CD14-positive monocyte (primary cell): ENCODE data around the gene IFNGR2. TPM values are rescaled to one million over a fixed set of nuclear protein-coding genes. Genes with fewer than 3 reads are reported as not detected.

Experiments
- DNase-seq, 3 donors: peaks; one replicate each; pipeline ENCODE4 v3.0.0-alpha.2; 2011 to 2022
- H2AFZ ChIP-seq: 2 replicates; pipeline ENCODE4 v1.6.0; 2012; ENCODE audit warnings: mild to moderate bottlenecking, low read depth, low read length, inconsistent platforms; ENCODE audit not compliant: insufficient read depth, poor library complexity, severe bottlenecking
- H3K27ac ChIP-seq, 2 donors: 1 replicate in 1 of 2; 2 replicates in 1 of 2; pipeline ENCODE4 v1.5.1; 2012 to 2013; ENCODE audit warnings: low read length in 2 of 2, control low read depth in 1 of 2, inconsistent platforms in 1 of 2, low read depth in 1 of 2, mild to moderate bottlenecking in 1 of 2
- H3K27me3 ChIP-seq, 2 donors: one replicate each; pipeline versions ENCODE4 v1.6.0 to v1.6.1; 2011 to 2013; ENCODE audit warnings: low read length in 2 of 2; ENCODE audit not compliant: control insufficient read depth in 2 of 2, insufficient read depth in 2 of 2
- H3K36me3 ChIP-seq, 2 donors: replicated peaks in 1 of 2; 1 replicate in 1 of 2; 2 replicates in 1 of 2; pipeline versions ENCODE4 v1.5.1 to v1.6.1; 2012 to 2013; ENCODE audit warnings: low read length in 2 of 2, control low read depth in 1 of 2, inconsistent platforms in 1 of 2, mild to moderate bottlenecking in 1 of 2; ENCODE audit not compliant: insufficient read depth in 2 of 2, control insufficient read depth in 1 of 2
- H3K4me1 ChIP-seq, 2 donors: 1 replicate in 1 of 2; 2 replicates in 1 of 2; pipeline versions ENCODE4 v1.5.1 to v1.6.1; 2012 to 2013; ENCODE audit warnings: low read length in 2 of 2, control low read depth in 1 of 2, inconsistent platforms in 1 of 2, mild to moderate bottlenecking in 1 of 2, moderate library complexity in 1 of 2; ENCODE audit not compliant: insufficient read depth in 2 of 2, control insufficient read depth in 1 of 2
- H3K4me2 ChIP-seq: replicated peaks from 2 replicates; pipeline ENCODE3; 2012; ENCODE audit warnings: low read length, moderate library complexity, mild to moderate bottlenecking; ENCODE audit not compliant: poor library complexity, severe bottlenecking; ENCODE audit errors: extremely low read depth
- H3K4me3 ChIP-seq, 3 experiments: fragments of 200-600 bp in 1 of 3; sonication (generic) in 1 of 3; replicated peaks in 1 of 3; 1 replicate in 2 of 3; 2 replicates in 1 of 3; pipeline ENCODE4 v1.5.1; 2011 to 2013; ENCODE audit warnings: low read length in 3 of 3, mild to moderate bottlenecking in 3 of 3, control low read depth in 2 of 3, low read depth in 2 of 3, inconsistent platforms in 1 of 3, moderate library complexity in 1 of 3
- H3K79me2 ChIP-seq: 2 replicates; pipeline ENCODE4 v1.6.0; 2012; ENCODE audit warnings: mild to moderate bottlenecking, control low read depth, inconsistent platforms, low read length, moderate library complexity; ENCODE audit not compliant: insufficient read depth
- H3K9ac ChIP-seq: 2 replicates; pipeline ENCODE4 v1.6.0; 2017; ENCODE audit warnings: low read length, mild to moderate bottlenecking; ENCODE audit not compliant: insufficient read depth, poor library complexity, severe bottlenecking
- H3K9me3 ChIP-seq, 2 donors: replicated peaks in 1 of 2; 1 replicate in 1 of 2; 2 replicates in 1 of 2; pipeline versions ENCODE4 v1.5.1 to v1.6.1; 2012 to 2013; ENCODE audit warnings: low read length in 2 of 2, control low read depth in 1 of 2; ENCODE audit not compliant: control insufficient read depth in 1 of 2, insufficient read depth in 1 of 2
- H4K20me1 ChIP-seq: 2 replicates; pipeline ENCODE4 v1.6.0; 2012; ENCODE audit warnings: mild to moderate bottlenecking, low read length, control low read depth, moderate library complexity; ENCODE audit not compliant: insufficient read depth
- H3K27ac Mint-ChIP-seq, 7 donors: one replicate each; pipeline ENCODE4 v1.8.0; 2020; ENCODE audit warnings: mild to moderate bottlenecking in 7 of 7, mixed read lengths in 7 of 7, moderate library complexity in 6 of 7, inconsistent platforms in 2 of 7
- H3K27me3 Mint-ChIP-seq, 3 donors: one replicate each; pipeline ENCODE4 v1.8.0; 2021 to 2022; ENCODE audit warnings: low read depth in 3 of 3, mild to moderate bottlenecking in 3 of 3, mixed read lengths in 3 of 3, moderate library complexity in 3 of 3, inconsistent platforms in 1 of 3
- H3K36me3 Mint-ChIP-seq, 2 donors: one replicate each; pipeline ENCODE4 v1.8.0; 2020; ENCODE audit warnings: mixed read lengths in 2 of 2, inconsistent platforms in 1 of 2, mild to moderate bottlenecking in 1 of 2
- H3K4me1 Mint-ChIP-seq: one replicate; pipeline ENCODE4 v1.8.0; 2020; ENCODE audit warnings: mild to moderate bottlenecking, mixed read lengths
- H3K4me3 Mint-ChIP-seq, 2 donors: one replicate each; pipeline ENCODE4 v1.8.0; 2020; ENCODE audit warnings: mild to moderate bottlenecking in 2 of 2, mixed read lengths in 2 of 2, moderate library complexity in 1 of 2
- H3K9me3 Mint-ChIP-seq, 7 donors: one replicate each; pipeline ENCODE4 v1.8.0; 2020 to 2022; ENCODE audit warnings: mixed read lengths in 7 of 7, mild to moderate bottlenecking in 6 of 7, moderate library complexity in 6 of 7, inconsistent platforms in 2 of 7
- CTCF ChIP-seq: fragments of 200-600 bp; IDR thresholded peaks from one replicate; pipeline ENCODE4 v1.8.0; 2022; ENCODE audit warnings: antibody characterized with exemption, mild to moderate bottlenecking
- WGBS: methylation state at CpG from one replicate; pipeline ENCODE4 v1.1.5; 2013; ENCODE audit warnings: missing lambda C conversion rate; ENCODE audit not compliant: insufficient coverage; 5-methylcytosine and 5-hydroxymethylcytosine counted together
- intact Hi-C, 2 donors: fragments of 100-400 bp; cut with micrococcal nuclease; formaldehyde crosslinking; loops; one replicate each; pipeline versions ENCODE4 v1.15.0 to v1.15.1; 2023
- polyA plus RNA-seq, 3 donors: library from polyadenylated mRNA; depleted of rRNA in 1 of 3; unstranded in 2 of 3; stranded (reverse) in 1 of 3; fragments of 300-500 nt in 2 of 3; fragments of >200 nt in 1 of 3; fragmentation: Illumina TruSeq in 2 of 3; gene quantifications; 1 replicate in 2 of 3; 2 replicates in 1 of 3; pipeline ENCODE4 v1.2.3, GENCODE V29; 2012 to 2021

The IFNGR2 gene
- polyA plus RNA-seq, 3 donors: 204 to 324 (median 260) TPM

DNA sequence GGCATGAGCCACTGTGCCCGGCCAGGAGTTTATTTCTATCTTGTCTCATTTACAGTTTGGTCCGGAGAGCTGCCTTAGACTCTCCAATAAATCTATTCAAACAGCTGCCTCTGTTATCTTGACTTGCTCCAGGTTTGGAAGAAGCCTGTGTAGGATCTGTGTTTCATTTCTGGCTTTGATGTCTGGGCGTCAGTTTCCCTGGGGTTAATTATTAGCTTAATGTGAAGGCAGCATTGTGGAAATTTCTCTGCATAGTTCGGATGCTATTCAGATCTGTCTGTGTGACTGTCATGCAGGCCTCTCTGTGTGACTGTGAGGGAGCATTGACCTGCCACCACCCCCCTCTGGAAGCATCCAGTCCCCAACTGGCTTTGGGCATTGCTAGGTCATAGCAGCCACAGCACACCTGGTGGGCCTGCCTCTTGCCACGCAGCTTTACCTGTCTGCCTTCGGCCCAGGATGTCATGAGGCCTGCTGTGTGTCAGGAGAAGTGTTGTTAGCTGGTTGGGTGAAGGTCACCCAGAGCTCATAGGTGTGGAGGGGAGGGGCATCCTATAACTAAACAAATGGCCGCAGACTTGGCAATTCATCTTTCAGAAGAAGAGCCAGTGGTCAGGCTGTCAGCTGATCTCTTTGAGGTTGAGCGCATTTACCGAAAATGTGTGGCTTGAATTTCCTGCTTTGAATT lies 9.8 kb downstream of the IFNGR2 start:
- Histone ChIP-seq H3K79me2 (peaks cover 100% of the 10 kb centered on the region), H3K4me1 (peaks cover 30 to 60% of the 10 kb centered on the region in 2 donors), H3K9ac (no peak overlapping the region), H3K27ac (peak overlapping the region in 1 of 2 donors; percentile 62), H3K27me3 (no peaks in the 10 kb centered on the region), H3K4me2 (peak overlapping the region; percentile 35), H3K4me3 (no peak overlapping the region), H2AFZ (no peak overlapping the region), H4K20me1 (peaks cover 100% of the 10 kb centered on the region), H3K36me3 (peaks cover 67 to 82% of the 10 kb centered on the region in 2 donors), H3K9me3 (no peaks in the 10 kb centered on the region)
- intact Hi-C loops: no loop called here
- TF ChIP-seq CTCF: no peak
- no peak overlapping the region for H3K4me3 Mint-ChIP-seq
- H3K36me3 Mint-ChIP-seq: peaks cover 80 to 99% of the 10 kb centered on the region in 2 donors
- DNase-seq: no peak
- WGBS: 51% methylated on average over 3 of the region's 9 CpGs
- H3K27ac Mint-ChIP-seq: peak overlapping the region in 6 of 7 donors; percentile 52 to 85 (median 62)
- no peaks in the 10 kb centered on the region for H3K9me3 Mint-ChIP-seq
- H3K27me3 Mint-ChIP-seq: peaks cover 0 to 2% (median 0%) of the 10 kb centered on the region in 3 donors
- peaks cover 53% of the 10 kb centered on the region for H3K4me1 Mint-ChIP-seq

DNA sequence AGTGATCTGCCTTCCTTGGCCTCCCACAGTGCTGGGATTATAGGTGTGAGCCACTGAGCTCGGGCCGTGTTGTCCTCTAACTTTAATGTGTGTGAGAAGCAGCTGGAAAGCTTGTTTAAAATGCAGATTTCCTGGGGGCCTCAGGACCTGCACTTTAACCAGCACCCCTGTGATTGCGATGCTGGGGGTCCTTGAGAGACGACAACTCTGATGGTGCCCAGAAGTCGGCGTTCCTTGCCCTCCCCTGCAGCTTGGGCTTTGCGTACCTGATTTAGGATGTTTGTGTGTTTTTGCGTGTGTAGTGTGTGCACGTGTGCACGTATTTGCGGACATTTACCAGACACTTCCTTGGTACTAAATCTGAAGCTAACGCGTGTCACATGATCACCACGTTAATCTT lies 10.9 kb downstream of the IFNGR2 start:
- no peaks in the 10 kb centered on the region for H3K9me3 Mint-ChIP-seq
- H3K4me1 Mint-ChIP-seq: peaks cover 42% of the 10 kb centered on the region
- H3K36me3 Mint-ChIP-seq: peaks cover 81 to 99% of the 10 kb centered on the region in 2 donors
- H3K27ac Mint-ChIP-seq: peak overlapping the region in 2 of 7 donors; percentile 49 to 67
- H2AFZ ChIP-seq: no peak overlapping the region
- peaks cover 20 to 49% of the 10 kb centered on the region in 2 donors for H3K4me1 ChIP-seq
- H3K4me2 ChIP-seq: no peak overlapping the region
- H3K79me2 ChIP-seq: peaks cover 100% of the 10 kb centered on the region
- H4K20me1 ChIP-seq: peaks cover 100% of the 10 kb centered on the region
- H3K27me3 ChIP-seq: no peaks in the 10 kb centered on the region
- peaks cover 75 to 86% of the 10 kb centered on the region in 2 donors for H3K36me3 ChIP-seq
- no peaks in the 10 kb centered on the region for H3K9me3 ChIP-seq
- intact Hi-C loops: no loop called here
- no peak overlapping the region for H3K9ac ChIP-seq
- H3K4me3 ChIP-seq: no peak overlapping the region
- TF ChIP-seq CTCF: no peak
- no peak overlapping the region for H3K4me3 Mint-ChIP-seq
- 89% methylated on average over 9 of the region's 14 CpGs for WGBS
- peaks cover 0 to 4% (median 0%) of the 10 kb centered on the region in 3 donors for H3K27me3 Mint-ChIP-seq
- H3K27ac ChIP-seq: peak overlapping the region in 1 of 2 donors; percentile 53
- no peak for DNase-seq
